Fibroblast of the aortic adventitia (primary cell): ENCODE results near the gene PVRIG. TPM values are rescaled to one million over a fixed set of nuclear protein-coding genes. Genes with fewer than 3 reads are reported as not detected.
"Not testable (repeated sequence)": the region's sequence is repeated elsewhere in the genome, so short reads cannot be mapped to it uniquely, and the experiment has no call there.

ENCODE experiments used
- DNase-seq: peaks from one replicate; pipeline ENCODE4 v3.0.0-alpha.2; 2010; ENCODE audit warnings: low read depth
- H3K4me3 ChIP-seq: 2 replicates; pipeline ENCODE4 v1.5.1; 2011; ENCODE audit warnings: low read depth, mild to moderate bottlenecking, control low read depth, low read length, moderate library complexity
- CTCF ChIP-seq: IDR thresholded peaks from 2 replicates; pipeline ENCODE4 v1.5.1; 2011; ENCODE audit warnings: mild to moderate bottlenecking, low read length, control low read depth, inconsistent platforms; ENCODE audit not compliant: insufficient read depth
- total RNA-seq: library from RNA; depleted of rRNA; stranded (reverse); fragments of >200 nt; gene quantifications from 2 replicates; pipeline ENCODE4 v1.2.3, GENCODE V29; 2012; ENCODE audit warnings: low replicate concordance

Gene PVRIG
- total RNA-seq, 1 donor = not detected

GRCh38 chr7:100257017-100257416, 37.3 kb downstream of the PVRIG start:
- no peak for TF ChIP-seq CTCF
- no peak overlapping the region for H3K4me3 ChIP-seq
- DNase-seq = no peak

- H3K4me3 ChIP-seq, DNase-seq: not testable (repeated sequence)
These were observed 40.2 kb downstream of the PVRIG start for GRCh38 chr7:100259984-100260383.

GRCh38 chr7:100262896-100263295, 43.1 kb downstream of the PVRIG start:
- not testable (repeated sequence) for H3K4me3 ChIP-seq, DNase-seq

GRCh38 chr7:100264223-100264622, 44.5 kb downstream of the PVRIG start:
- not testable (repeated sequence) for H3K4me3 ChIP-seq, DNase-seq

- H3K4me3 ChIP-seq = not testable (repeated sequence)
- DNase-seq = peak; percentile 70
These were observed 45.0 kb downstream of the PVRIG start for GRCh38 chr7:100264669-100265165.

GRCh38 chr7:100265851-100266250, 46.1 kb downstream of the PVRIG start:
- DNase-seq, H3K4me3 ChIP-seq: not testable (repeated sequence)

- no peak for TF ChIP-seq CTCF
- no peak overlapping the region for H3K4me3 ChIP-seq
- DNase-seq = no peak
These were observed 47.0 kb downstream of the PVRIG start for GRCh38 chr7:100266576-100267354.

- no peak for DNase-seq
- no peak for TF ChIP-seq CTCF
- no peak overlapping the region for H3K4me3 ChIP-seq
These were observed 47.9 kb downstream of the PVRIG start for GRCh38 chr7:100267648-100268047.

- not testable (repeated sequence) for H3K4me3 ChIP-seq, DNase-seq
These were observed 49.1 kb downstream of the PVRIG start for GRCh38 chr7:100268882-100269281.

- DNase-seq = not testable (repeated sequence)
- peak overlapping the region; percentile 25 for H3K4me3 ChIP-seq
These were observed 49.7 kb downstream of the PVRIG start for GRCh38 chr7:100269306-100270045.

- peak overlapping the region; percentile 73 for H3K4me3 ChIP-seq
- peak; percentile 23 for DNase-seq
These were observed 50.5 kb downstream of the PVRIG start for GRCh38 chr7:100270046-100270918.
